Left ventricle myocardium superior (tissue), 1 donor: Measurements from ENCODE around the gene SMC3. TPM values are rescaled to one million over a fixed set of nuclear protein-coding genes. Genes with fewer than 3 reads are reported as not detected.

Experiments used
- total RNA-seq: library from RNA; stranded (reverse); fragmentation: NEBNext Ultra II Directional; extraction: Animal tissue kit (Norgen Biotek cat#: 25700); gene quantifications from one replicate; pipeline ENCODE4 v1.2.1, GENCODE V29; 2021
- donor health status: DM: no; HTN: yes; CAD: no; lungs with severe emphysema.

SMC3 gene
- total RNA-seq, 1 donor from 2014 or later, result 24.3 TPM

Other genes with a start within 250 kb of the SMC3 start
- 7.1 TPM for gene DUSP5, start 69.8 kb upstream of the SMC3 start, total RNA-seq
- gene RBM20, start 76.6 kb downstream of the SMC3 start, total RNA-seq, result 114 TPM